Peyer's patch (tissue), 4 donors: ENCODE results near the gene TMEM87A. TPM values are rescaled to one million over a fixed set of nuclear protein-coding genes. Genes with fewer than 3 reads are reported as not detected.
"Not testable (repeated sequence)": the region's sequence is repeated elsewhere in the genome, so short reads cannot be mapped to it uniquely, and the experiment has no call there.

ENCODE experiments used
- DNase-seq, 3 donors: peaks; one replicate each; pipeline ENCODE4 v3.0.0-alpha.2; 2017 to 2019
- H3K27ac ChIP-seq, 4 donors: fragments of 200-600 bp; sonication (generic); one replicate each; pipeline ENCODE4 v1.5.1; 2016 to 2019
- H3K27me3 ChIP-seq, 2 donors: fragments of 200-600 bp; sonication (generic); one replicate each; pipeline ENCODE4 v1.5.1; 2019
- H3K36me3 ChIP-seq, 3 donors: fragments of 200-600 bp; sonication (generic); one replicate each; pipeline ENCODE4 v1.5.1; 2016 to 2019
- H3K4me1 ChIP-seq, 4 donors: fragments of 200-600 bp; sonication (generic); one replicate each; pipeline ENCODE4 v1.5.1; 2016 to 2019
- H3K4me3 ChIP-seq, 4 donors: fragments of 200-600 bp; sonication (generic); 1 replicate in 3 of 4; 2 replicates in 1 of 4; pipeline ENCODE4 v1.5.1; 2016 to 2019; ENCODE audit warnings: mild to moderate bottlenecking in 1 of 4
- H3K9me3 ChIP-seq, 4 donors: fragments of 200-600 bp; sonication (generic); one replicate each; pipeline ENCODE4 v1.5.1; 2016 to 2019; ENCODE audit warnings: mild to moderate bottlenecking in 1 of 4
- POLR2A ChIP-seq, 2 donors: fragments of 450-650 bp; IDR thresholded peaks; one replicate each; pipeline ENCODE4 v1.5.1; 2017; ENCODE audit warnings: antibody characterized with exemption in 2 of 2, mild to moderate bottlenecking in 2 of 2, moderate library complexity in 2 of 2
- total RNA-seq, 4 donors: library from RNA; depleted of rRNA; stranded (reverse); fragments of >200 nt; gene quantifications; one replicate each; pipeline ENCODE4 v1.1.0, GENCODE V29; 2016
- TF ChIP-seq, protein P1 (sequence below), 6 experiments: fragments of 450-650 bp in 4 of 6; fragments of 200-600 bp in 2 of 6; sonication (generic) in 1 of 6; IDR thresholded peaks; one replicate each; pipeline ENCODE4 v1.5.1; 2017 to 2019; ENCODE audit warnings: antibody characterized with exemption in 6 of 6, mild to moderate bottlenecking in 3 of 6, moderate library complexity in 1 of 6

TMEM87A gene, protein sequence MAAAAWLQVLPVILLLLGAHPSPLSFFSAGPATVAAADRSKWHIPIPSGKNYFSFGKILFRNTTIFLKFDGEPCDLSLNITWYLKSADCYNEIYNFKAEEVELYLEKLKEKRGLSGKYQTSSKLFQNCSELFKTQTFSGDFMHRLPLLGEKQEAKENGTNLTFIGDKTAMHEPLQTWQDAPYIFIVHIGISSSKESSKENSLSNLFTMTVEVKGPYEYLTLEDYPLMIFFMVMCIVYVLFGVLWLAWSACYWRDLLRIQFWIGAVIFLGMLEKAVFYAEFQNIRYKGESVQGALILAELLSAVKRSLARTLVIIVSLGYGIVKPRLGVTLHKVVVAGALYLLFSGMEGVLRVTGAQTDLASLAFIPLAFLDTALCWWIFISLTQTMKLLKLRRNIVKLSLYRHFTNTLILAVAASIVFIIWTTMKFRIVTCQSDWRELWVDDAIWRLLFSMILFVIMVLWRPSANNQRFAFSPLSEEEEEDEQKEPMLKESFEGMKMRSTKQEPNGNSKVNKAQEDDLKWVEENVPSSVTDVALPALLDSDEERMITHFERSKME
- total RNA-seq = 10 to 100 TPM; 47.5 to 61.9 (median 53.6) TPM

DNA sequence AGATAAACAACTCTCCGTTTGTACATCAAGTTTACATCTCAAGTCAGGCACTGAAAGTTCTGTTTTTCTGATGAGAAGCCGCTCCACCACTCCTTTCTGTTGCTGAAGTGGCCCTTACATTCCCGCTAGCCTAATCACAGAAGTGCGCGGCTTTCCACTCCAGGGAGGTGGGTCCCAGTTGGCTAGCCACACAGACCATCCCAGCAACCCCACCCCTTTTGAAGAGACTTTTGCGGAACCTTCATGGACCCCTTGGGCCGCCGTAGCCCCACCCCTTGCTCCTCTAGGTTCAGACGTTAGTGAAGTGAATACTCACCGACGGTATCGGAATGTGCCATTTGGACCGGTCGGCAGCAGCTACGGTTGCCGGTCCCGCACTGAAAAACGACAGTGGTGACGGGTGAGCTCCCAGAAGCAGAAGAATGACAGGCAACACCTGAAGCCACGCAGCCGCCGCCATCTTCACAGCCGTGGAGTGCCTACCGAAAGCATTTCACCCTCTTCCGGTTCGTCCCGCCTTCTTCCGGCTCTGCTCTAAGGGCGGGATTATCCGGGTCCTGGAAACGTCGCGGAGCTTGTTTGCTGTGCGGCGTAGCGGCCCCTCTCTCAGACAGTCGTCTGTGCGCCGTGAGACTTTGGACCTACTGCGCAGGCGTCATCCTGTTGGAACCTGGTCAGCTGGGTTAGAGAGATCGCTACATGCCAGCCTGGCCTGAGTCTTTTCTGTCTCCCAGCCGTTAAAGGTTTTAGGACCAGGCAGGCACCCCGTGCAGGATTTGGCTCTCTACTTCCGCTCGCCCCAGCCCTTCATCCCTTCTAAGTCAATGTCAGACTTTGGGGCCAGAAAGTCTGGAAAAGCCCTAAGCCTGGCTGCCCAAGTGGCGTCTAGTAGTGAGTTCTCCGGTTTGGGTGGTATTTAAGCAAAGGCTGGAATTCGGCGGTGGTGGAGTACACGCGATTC is at the start of gene TMEM87A, which contains the start of gene GANC:
TSS of gene TMEM87A (minus strand) at position 495 of the 961 bp plus-strand sequence. CDS start at position 460, 35 bp downstream.
TSS of gene GANC (plus strand) at position 263 of the 961 bp plus-strand sequence. CDS start 1,281 bp downstream, outside the sequence.
- Histone ChIP-seq H3K36me3 (no peaks in the 10 kb centered on the region), H3K9me3 (no peaks in the 10 kb centered on the region), H3K4me3 (peak within 1 kb of the TSS; percentile 66 to 88 (median 84)), H3K27me3 (no peaks in the 10 kb centered on the region), H3K27ac (peak within 1 kb of the TSS; percentile 95 to 99 (median 96)), H3K4me1 (peaks cover 0 to 48% (median 10%) of the 10 kb centered on the region in 4 donors)
- peak; percentile 88 to 96 for TF ChIP-seq POLR2A (IDR thresholded peaks at IDR 0.05)
- TF ChIP-seq, protein P1, sequence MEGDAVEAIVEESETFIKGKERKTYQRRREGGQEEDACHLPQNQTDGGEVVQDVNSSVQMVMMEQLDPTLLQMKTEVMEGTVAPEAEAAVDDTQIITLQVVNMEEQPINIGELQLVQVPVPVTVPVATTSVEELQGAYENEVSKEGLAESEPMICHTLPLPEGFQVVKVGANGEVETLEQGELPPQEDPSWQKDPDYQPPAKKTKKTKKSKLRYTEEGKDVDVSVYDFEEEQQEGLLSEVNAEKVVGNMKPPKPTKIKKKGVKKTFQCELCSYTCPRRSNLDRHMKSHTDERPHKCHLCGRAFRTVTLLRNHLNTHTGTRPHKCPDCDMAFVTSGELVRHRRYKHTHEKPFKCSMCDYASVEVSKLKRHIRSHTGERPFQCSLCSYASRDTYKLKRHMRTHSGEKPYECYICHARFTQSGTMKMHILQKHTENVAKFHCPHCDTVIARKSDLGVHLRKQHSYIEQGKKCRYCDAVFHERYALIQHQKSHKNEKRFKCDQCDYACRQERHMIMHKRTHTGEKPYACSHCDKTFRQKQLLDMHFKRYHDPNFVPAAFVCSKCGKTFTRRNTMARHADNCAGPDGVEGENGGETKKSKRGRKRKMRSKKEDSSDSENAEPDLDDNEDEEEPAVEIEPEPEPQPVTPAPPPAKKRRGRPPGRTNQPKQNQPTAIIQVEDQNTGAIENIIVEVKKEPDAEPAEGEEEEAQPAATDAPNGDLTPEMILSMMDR (IDR thresholded peaks at IDR 0.05) = no peak
- DNase-seq = peak; percentile 96 to 99 (median 97)

DNA sequence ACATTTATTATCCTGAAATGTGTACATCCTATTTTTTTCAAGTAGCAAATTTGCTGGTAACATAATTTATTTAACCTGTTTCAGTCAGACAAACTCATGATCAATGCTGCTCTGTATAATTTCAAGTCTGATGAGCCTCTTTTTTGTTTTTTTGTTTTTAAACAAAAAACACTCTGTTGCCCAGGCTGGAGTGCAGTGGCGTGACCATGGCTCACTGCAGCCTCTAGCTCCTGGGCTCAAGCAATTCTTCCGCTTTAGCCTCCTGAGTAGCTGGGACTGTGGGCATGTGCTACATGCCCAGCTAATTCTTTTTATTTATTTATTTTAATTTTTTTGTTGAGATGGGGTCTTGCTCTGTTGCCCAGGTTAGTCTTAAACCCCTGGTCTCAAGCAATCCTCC is 46.0 kb upstream of the TMEM87A start:
- no peaks in the 10 kb centered on the region for H3K27me3 ChIP-seq
- H3K9me3 ChIP-seq = no peaks in the 10 kb centered on the region
- TF ChIP-seq, protein P1 (IDR thresholded peaks at IDR 0.05) = no peak
- no peak for TF ChIP-seq POLR2A (IDR thresholded peaks at IDR 0.05)
- H3K4me1 ChIP-seq = no peaks in the 10 kb centered on the region
- no peak overlapping the region for H3K27ac ChIP-seq
- H3K36me3 ChIP-seq = peaks cover 0 to 9% (median 0%) of the 10 kb centered on the region in 3 donors
- no peak for DNase-seq
- H3K4me3 ChIP-seq = no peak overlapping the region

DNA sequence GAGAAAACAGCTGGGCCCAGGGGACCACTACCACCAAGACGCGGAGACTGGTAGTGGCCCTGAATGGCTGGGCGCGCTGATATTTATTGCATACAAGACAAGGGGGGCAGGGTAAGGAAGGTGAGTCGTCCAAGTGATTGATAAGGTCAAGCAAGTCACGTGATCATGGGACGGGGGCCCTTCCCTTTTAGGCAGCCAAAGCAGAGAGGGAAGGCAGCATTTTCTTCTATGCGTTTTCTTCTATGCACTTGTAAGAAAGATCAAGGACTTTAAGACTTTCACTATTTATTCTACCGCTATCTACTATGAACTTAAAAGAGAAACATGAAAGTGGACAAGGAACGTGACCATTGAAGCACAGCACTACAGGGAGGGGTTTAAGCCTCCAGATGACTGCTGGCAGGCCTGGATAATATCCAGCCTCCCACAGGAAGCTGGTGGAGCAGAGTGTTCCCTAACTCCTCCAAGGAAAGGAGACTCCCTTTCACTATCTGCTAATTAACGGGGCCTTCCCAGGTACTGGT is 43.1 kb upstream of the TMEM87A start:
- not testable (repeated sequence) for H3K9me3 ChIP-seq, DNase-seq, H3K4me3 ChIP-seq

DNA sequence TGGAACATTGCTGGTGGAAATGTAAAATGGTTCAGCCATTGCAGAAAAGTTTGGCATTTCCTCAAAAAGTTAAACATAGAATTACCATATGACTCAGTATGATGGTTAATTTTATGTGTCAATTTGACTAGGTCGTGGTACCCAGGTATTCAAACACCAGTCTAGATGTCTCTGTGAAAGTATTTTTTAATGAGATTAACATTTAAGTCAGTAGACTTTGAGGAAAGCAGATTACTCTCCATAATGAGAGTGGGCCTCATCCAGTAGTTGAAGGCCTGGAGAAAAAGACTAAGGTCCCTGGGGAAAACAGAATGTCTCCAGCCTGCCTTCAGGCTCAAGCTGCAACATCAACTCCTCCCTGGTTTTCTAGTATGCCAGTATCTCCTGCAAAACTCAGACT is 42.3 kb upstream of the TMEM87A start:
- DNase-seq = no peak
- H3K4me1 ChIP-seq = no peaks in the 10 kb centered on the region

More for the DNA sequence above, 43.1 kb upstream of the TMEM87A start:
- not testable (repeated sequence) for H3K4me1 ChIP-seq, H3K27me3 ChIP-seq, H3K27ac ChIP-seq, H3K36me3 ChIP-seq

DNA sequence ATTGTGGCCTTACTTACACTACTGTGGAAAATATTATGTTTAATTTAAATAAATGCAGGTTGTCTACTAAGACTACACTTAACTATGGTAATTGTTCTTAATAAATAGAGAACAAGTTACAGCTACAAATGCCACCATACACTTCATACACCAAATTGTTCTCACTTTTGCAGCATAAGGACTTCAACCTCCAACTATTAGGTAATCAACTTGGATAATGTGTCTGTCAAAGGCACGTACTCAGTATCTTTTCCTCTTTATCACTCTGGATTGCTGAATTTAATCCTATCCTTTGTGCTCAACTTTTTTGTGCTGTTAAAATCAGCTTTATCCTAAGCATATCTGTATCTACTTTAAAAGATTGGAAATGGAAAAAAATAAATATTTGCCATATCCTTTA is 41.6 kb upstream of the TMEM87A start:
- TF ChIP-seq POLR2A (IDR thresholded peaks at IDR 0.05) = no peak
- TF ChIP-seq, protein P1 (IDR thresholded peaks at IDR 0.05) = no peak
- H3K4me1 ChIP-seq = no peaks in the 10 kb centered on the region
- H3K4me3 ChIP-seq = no peak overlapping the region
- DNase-seq = no peak
- no peaks in the 10 kb centered on the region for H3K27me3 ChIP-seq
- H3K27ac ChIP-seq = no peak overlapping the region
- H3K9me3 ChIP-seq = no peaks in the 10 kb centered on the region
- H3K36me3 ChIP-seq = peaks cover 0 to 12% (median 2%) of the 10 kb centered on the region in 3 donors

More for the DNA sequence above, 42.3 kb upstream of the TMEM87A start:
- no peaks in the 10 kb centered on the region for H3K27me3 ChIP-seq
- TF ChIP-seq POLR2A (IDR thresholded peaks at IDR 0.05) = no peak
- TF ChIP-seq, protein P1 (IDR thresholded peaks at IDR 0.05) = no peak
- H3K9me3 ChIP-seq = no peaks in the 10 kb centered on the region
- no peak overlapping the region for H3K4me3 ChIP-seq
- peaks cover 0 to 5% (median 2%) of the 10 kb centered on the region in 3 donors for H3K36me3 ChIP-seq
- no peak overlapping the region for H3K27ac ChIP-seq
